Activated naive CD4-positive, alpha-beta T cell treated with anti-CD3 and anti-CD28 coated beads for 36 hours (primary cell): ENCODE results near the gene IFNL2. TPM values are rescaled to one million over a fixed set of nuclear protein-coding genes. Genes with fewer than 3 reads are reported as not detected.
A peak's percentile ranks its signal among the peaks of the same experiment; 100 is the strongest.

ENCODE experiments used
- CTCF ChIA-PET: fragments of 350-600 bp; sonication (Branson Sonifier 250); formaldehyde crosslinking; loops from one replicate; lab custom pipeline; 2021; ENCODE audit warnings: antibody characterized with exemption; lab: Charles Lee
- DNase-seq: peaks from one replicate; pipeline ENCODE4 v3.0.0-alpha.2; 2020
- H3K27ac Mint-ChIP-seq: one replicate; pipeline ENCODE4 v1.8.0; 2021; ENCODE audit warnings: mild to moderate bottlenecking, mixed read lengths
- H3K27me3 Mint-ChIP-seq: one replicate; pipeline ENCODE4 v1.8.0; 2021; ENCODE audit warnings: low read depth, mixed read lengths
- H3K36me3 Mint-ChIP-seq: one replicate; pipeline ENCODE4 v1.8.0; 2021; ENCODE audit warnings: low read depth, mixed read lengths
- H3K4me1 Mint-ChIP-seq: one replicate; pipeline ENCODE4 v1.8.0; 2021; ENCODE audit warnings: low read depth, mixed read lengths
- H3K4me3 Mint-ChIP-seq: one replicate; pipeline ENCODE4 v1.8.0; 2021; ENCODE audit warnings: mild to moderate bottlenecking, moderate library complexity, mixed read lengths
- H3K9me3 Mint-ChIP-seq: one replicate; pipeline ENCODE4 v1.8.0; 2021; ENCODE audit warnings: mixed read lengths
- intact Hi-C: fragments of 100-400 bp; cut with micrococcal nuclease; formaldehyde crosslinking; loops from one replicate; pipeline ENCODE4 v1.15.1; 2023
- total RNA-seq, 2 experiments: library from RNA; stranded (reverse); gene quantifications; one replicate each; pipeline ENCODE4 v1.2.3, GENCODE V29; 2021

The IFNL2 gene
- total RNA-seq, 2 experiments from 2014 or later, result 0.69 to 0.93 TPM

- Mint-ChIP-seq H3K4me3 (no peak overlapping the region), H3K9me3 (peaks cover 7% of the 10 kb centered on the region), H3K4me1 (no peaks in the 10 kb centered on the region), H3K27ac (no peak overlapping the region), H3K27me3 (peaks cover 12% of the 10 kb centered on the region), H3K36me3 (no peaks in the 10 kb centered on the region)
- DNase-seq, result no peak
- CTCF ChIA-PET, result no interaction called here
- intact Hi-C loops, result no loop called here
Measured at GRCh38 chr19:39282021-39282420, 13.8 kb downstream of the IFNL2 start.

- CTCF ChIA-PET, result no interaction called here
- no peak for DNase-seq
- H3K4me1 Mint-ChIP-seq, result no peaks in the 10 kb centered on the region
- no peaks in the 10 kb centered on the region for H3K36me3 Mint-ChIP-seq
- H3K4me3 Mint-ChIP-seq, result no peak overlapping the region
- peaks cover 12% of the 10 kb centered on the region for H3K27me3 Mint-ChIP-seq
- intact Hi-C loops, result no loop called here
- H3K27ac Mint-ChIP-seq, result no peak overlapping the region
- H3K9me3 Mint-ChIP-seq, result peaks cover 7% of the 10 kb centered on the region
Measured at GRCh38 chr19:39284032-39284431, 15.8 kb downstream of the IFNL2 start.

GRCh38 chr19:39293394-39293793 lies 25.2 kb downstream of the IFNL2 start:
- CTCF ChIA-PET, result interaction anchor here (0.5 to 1.5 kb wide), 2 partner anchors 36 to 258 kb away, joined by 4 to 5 read pairs; no protein-coding TSS in a partner anchor
- no peak overlapping the region for H3K27ac Mint-ChIP-seq
- no peak for DNase-seq
- intact Hi-C loops, result no loop called here
- no peaks in the 10 kb centered on the region for H3K9me3 Mint-ChIP-seq
- peaks cover 4% of the 10 kb centered on the region for H3K4me1 Mint-ChIP-seq
- peaks cover 4% of the 10 kb centered on the region for H3K27me3 Mint-ChIP-seq
- H3K36me3 Mint-ChIP-seq, result no peaks in the 10 kb centered on the region
- no peak overlapping the region for H3K4me3 Mint-ChIP-seq

GRCh38 chr19:39296055-39296645 lies 28.0 kb downstream of the IFNL2 start, which contains the start of gene IFNL1:
IFNL1 (plus strand) TSS chr19:39296407; CDS start chr19:39296422, 15 bp downstream.
- Mint-ChIP-seq H3K27me3 (peaks cover 4% of the 10 kb centered on the region), H3K27ac (no peak within 1 kb of the TSS), H3K4me3 (no peak within 1 kb of the TSS), H3K4me1 (peaks cover 5% of the 10 kb centered on the region), H3K36me3 (no peaks in the 10 kb centered on the region), H3K9me3 (no peaks in the 10 kb centered on the region)
- DNase-seq, result no peak
- CTCF ChIA-PET, result no interaction called here
- intact Hi-C loops, result no loop called here

- Mint-ChIP-seq H3K4me3 (no peak overlapping the region), H3K4me1 (peaks cover 5% of the 10 kb centered on the region), H3K27me3 (peaks cover 2% of the 10 kb centered on the region), H3K27ac (no peak overlapping the region), H3K9me3 (no peaks in the 10 kb centered on the region), H3K36me3 (no peaks in the 10 kb centered on the region)
- CTCF ChIA-PET, result no interaction called here
- DNase-seq, result no peak
- intact Hi-C loops, result no loop called here
Measured at GRCh38 chr19:39296906-39297305, 28.7 kb downstream of the IFNL2 start.

GRCh38 chr19:39297931-39298634 lies 29.9 kb downstream of the IFNL2 start:
- Mint-ChIP-seq H3K4me1 (peaks cover 5% of the 10 kb centered on the region), H3K27me3 (peaks cover 2% of the 10 kb centered on the region), H3K4me3 (no peak overlapping the region), H3K9me3 (no peaks in the 10 kb centered on the region), H3K27ac (no peak overlapping the region), H3K36me3 (no peaks in the 10 kb centered on the region)
- peak; percentile 37 for DNase-seq
- intact Hi-C loops, result no loop called here
- CTCF ChIA-PET, result no interaction called here

GRCh38 chr19:39299404-39299803 lies 31.2 kb downstream of the IFNL2 start:
- no peaks in the 10 kb centered on the region for H3K9me3 Mint-ChIP-seq
- peaks cover 2% of the 10 kb centered on the region for H3K27me3 Mint-ChIP-seq
- H3K36me3 Mint-ChIP-seq, result no peaks in the 10 kb centered on the region
- no peak overlapping the region for H3K4me3 Mint-ChIP-seq
- peaks cover 5% of the 10 kb centered on the region for H3K4me1 Mint-ChIP-seq
- CTCF ChIA-PET, result no interaction called here
- DNase-seq, result no peak
- intact Hi-C loops, result no loop called here
- H3K27ac Mint-ChIP-seq, result no peak overlapping the region

GRCh38 chr19:39299832-39300231 lies 31.6 kb downstream of the IFNL2 start:
- Mint-ChIP-seq H3K27me3 (peaks cover 2% of the 10 kb centered on the region), H3K27ac (no peak overlapping the region), H3K36me3 (no peaks in the 10 kb centered on the region), H3K4me3 (no peak overlapping the region), H3K4me1 (peaks cover 5% of the 10 kb centered on the region), H3K9me3 (no peaks in the 10 kb centered on the region)
- no peak for DNase-seq
- CTCF ChIA-PET, result interaction anchor here (0.6 kb wide), 1 partner anchor 86 kb away, joined by 3 read pairs; no protein-coding TSS in a partner anchor
- intact Hi-C loops, result no loop called here

- H3K27me3 Mint-ChIP-seq, result peaks cover 2% of the 10 kb centered on the region
- no peak overlapping the region for H3K4me3 Mint-ChIP-seq
- CTCF ChIA-PET, result interaction anchor here (0.6 kb wide), 1 partner anchor 182 kb away, joined by 3 read pairs; no protein-coding TSS in a partner anchor
- no peaks in the 10 kb centered on the region for H3K36me3 Mint-ChIP-seq
- DNase-seq, result no peak
- no peaks in the 10 kb centered on the region for H3K9me3 Mint-ChIP-seq
- intact Hi-C loops, result no loop called here
- H3K4me1 Mint-ChIP-seq, result peaks cover 5% of the 10 kb centered on the region
- H3K27ac Mint-ChIP-seq, result no peak overlapping the region
Measured at GRCh38 chr19:39301021-39301420, 32.8 kb downstream of the IFNL2 start.

- CTCF ChIA-PET, result interaction anchor here (0.6 kb wide), 1 partner anchor 183 kb away, joined by 3 read pairs; no protein-coding TSS in a partner anchor
- H3K4me1 Mint-ChIP-seq, result peaks cover 5% of the 10 kb centered on the region
- intact Hi-C loops, result no loop called here
Measured at GRCh38 chr19:39301562-39301961, 33.4 kb downstream of the IFNL2 start.

GRCh38 chr19:39303373-39304184 lies 35.4 kb downstream of the IFNL2 start:
- no peak overlapping the region for H3K27ac Mint-ChIP-seq
- H3K27me3 Mint-ChIP-seq, result no peaks in the 10 kb centered on the region
- CTCF ChIA-PET, result interaction anchor here (0.6 kb wide), 1 partner anchor 91 kb away, joined by 3 read pairs; no protein-coding TSS in a partner anchor
- no peaks in the 10 kb centered on the region for H3K9me3 Mint-ChIP-seq
- H3K36me3 Mint-ChIP-seq, result peaks cover 3% of the 10 kb centered on the region
- intact Hi-C loops, result no loop called here
- H3K4me1 Mint-ChIP-seq, result no peaks in the 10 kb centered on the region
- no peak for DNase-seq
- H3K4me3 Mint-ChIP-seq, result no peak overlapping the region

More at GRCh38 chr19:39301562-39301961, 33.4 kb downstream of the IFNL2 start:
- Mint-ChIP-seq H3K36me3 (no peaks in the 10 kb centered on the region), H3K27ac (no peak overlapping the region), H3K9me3 (no peaks in the 10 kb centered on the region), H3K27me3 (peaks cover 2% of the 10 kb centered on the region), H3K4me3 (no peak overlapping the region)
- no peak for DNase-seq

GRCh38 chr19:39304185-39304513 lies 36.0 kb downstream of the IFNL2 start:
- CTCF ChIA-PET, result no interaction called here
- Mint-ChIP-seq H3K36me3 (peaks cover 6% of the 10 kb centered on the region), H3K27ac (no peak overlapping the region), H3K4me3 (no peak overlapping the region), H3K4me1 (no peaks in the 10 kb centered on the region), H3K27me3 (no peaks in the 10 kb centered on the region), H3K9me3 (no peaks in the 10 kb centered on the region)
- intact Hi-C loops, result no loop called here
- DNase-seq, result no peak
